Astrocyte (in vitro differentiated cells and primary cell): ENCODE data around the gene CDH13.

ENCODE experiments used
- EZH2 ChIP-seq: IDR thresholded peaks from 2 replicates; pipeline ENCODE4 v1.6.1; 2012; ENCODE audit warnings: mild to moderate bottlenecking, low read length, inconsistent platforms; ENCODE audit not compliant: insufficient read depth
- TF ChIP-seq, protein P1 (sequence below): IDR thresholded peaks from 2 replicates; pipeline ENCODE4 v1.5.1; 2011; ENCODE audit warnings: low read depth, mild to moderate bottlenecking, inconsistent platforms, low read length, moderate library complexity; ENCODE audit not compliant: insufficient read depth

GRCh38 chr16:83592778-83593177 is 966.0 kb downstream of the CDH13 start:
- TF ChIP-seq, protein P1, sequence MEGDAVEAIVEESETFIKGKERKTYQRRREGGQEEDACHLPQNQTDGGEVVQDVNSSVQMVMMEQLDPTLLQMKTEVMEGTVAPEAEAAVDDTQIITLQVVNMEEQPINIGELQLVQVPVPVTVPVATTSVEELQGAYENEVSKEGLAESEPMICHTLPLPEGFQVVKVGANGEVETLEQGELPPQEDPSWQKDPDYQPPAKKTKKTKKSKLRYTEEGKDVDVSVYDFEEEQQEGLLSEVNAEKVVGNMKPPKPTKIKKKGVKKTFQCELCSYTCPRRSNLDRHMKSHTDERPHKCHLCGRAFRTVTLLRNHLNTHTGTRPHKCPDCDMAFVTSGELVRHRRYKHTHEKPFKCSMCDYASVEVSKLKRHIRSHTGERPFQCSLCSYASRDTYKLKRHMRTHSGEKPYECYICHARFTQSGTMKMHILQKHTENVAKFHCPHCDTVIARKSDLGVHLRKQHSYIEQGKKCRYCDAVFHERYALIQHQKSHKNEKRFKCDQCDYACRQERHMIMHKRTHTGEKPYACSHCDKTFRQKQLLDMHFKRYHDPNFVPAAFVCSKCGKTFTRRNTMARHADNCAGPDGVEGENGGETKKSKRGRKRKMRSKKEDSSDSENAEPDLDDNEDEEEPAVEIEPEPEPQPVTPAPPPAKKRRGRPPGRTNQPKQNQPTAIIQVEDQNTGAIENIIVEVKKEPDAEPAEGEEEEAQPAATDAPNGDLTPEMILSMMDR: no peak
- no peak for TF ChIP-seq EZH2
